Midbrain (tissue), 1 donor: ENCODE results near the gene PNMA8B.
"Not testable (repeated sequence)": the region's sequence is repeated elsewhere in the genome, so short reads cannot be mapped to it uniquely, and the experiment has no call there.

Experiments
- DNase-seq: peaks from one replicate; lab custom pipeline; 2025; lab: John Stamatoyannopoulos, UW

The PNMA8B gene

GRCh38 chr19:46495786-46496099 is at the start of gene PNMA8B:
Gene PNMA8B, minus strand, starts transcription at chr19:46495867. Its CDS starts 402 bp downstream, at chr19:46495465.
- DNase-seq: peak; percentile 88

GRCh38 chr19:46544651-46545050 is 49.0 kb upstream of the PNMA8B start:
- no peak for DNase-seq

- peak; percentile 89 for DNase-seq
These were observed 47.0 kb upstream of the PNMA8B start for GRCh38 chr19:46542428-46543230.

GRCh38 chr19:46537136-46538097 is 41.8 kb upstream of the PNMA8B start:
- DNase-seq: peak; percentile 18

- no peak for DNase-seq
These were observed 40.7 kb upstream of the PNMA8B start for GRCh38 chr19:46536391-46536790.

GRCh38 chr19:46533621-46534081 is 38.0 kb upstream of the PNMA8B start:
- DNase-seq: no peak

GRCh38 chr19:46533078-46533620 is 37.5 kb upstream of the PNMA8B start:
- DNase-seq: no peak

- DNase-seq: no peak
These were observed 35.0 kb upstream of the PNMA8B start for GRCh38 chr19:46530636-46531035.

GRCh38 chr19:46529622-46530451 is 34.2 kb upstream of the PNMA8B start:
- peak; percentile 69 for DNase-seq

- no peak for DNase-seq
These were observed 33.2 kb upstream of the PNMA8B start for GRCh38 chr19:46528601-46529590.

GRCh38 chr19:46526801-46527200 is 31.1 kb upstream of the PNMA8B start:
- not testable (repeated sequence) for DNase-seq

- no peak for DNase-seq
These were observed 28.6 kb upstream of the PNMA8B start for GRCh38 chr19:46524308-46524707.

- DNase-seq: not testable (repeated sequence)
These were observed 27.3 kb upstream of the PNMA8B start for GRCh38 chr19:46522988-46523387.

GRCh38 chr19:46521241-46521868 is 25.7 kb upstream of the PNMA8B start:
- no peak for DNase-seq

- no peak for DNase-seq
These were observed 24.9 kb upstream of the PNMA8B start for GRCh38 chr19:46520616-46521015.

- DNase-seq: no peak
These were observed 21.8 kb upstream of the PNMA8B start for GRCh38 chr19:46517471-46517870.

GRCh38 chr19:46515879-46516350 is 20.2 kb upstream of the PNMA8B start:
- DNase-seq: peak; percentile 6

GRCh38 chr19:46515290-46515609 is 19.6 kb upstream of the PNMA8B start:
- no peak for DNase-seq

GRCh38 chr19:46514589-46515289 is 19.1 kb upstream of the PNMA8B start:
- DNase-seq: no peak
